Measurements from ENCODE around the gene GMCL2.

The GMCL2 gene

GRCh38 chr5:178149199-178149932 is 37.8 kb downstream of the GMCL2 start (continued):
- TF ChIP-seq ZBTB10 (tag by site-specific recombination; IDR thresholded peaks at IDR 0.05), result no peak
- no peak for TF ChIP-seq ZNF785 (tag by site-specific recombination; IDR thresholded peaks at IDR 0.05)
- TF ChIP-seq ZNF623 (tag by site-specific recombination; IDR thresholded peaks at IDR 0.05), result no peak
- no peak for TF ChIP-seq ZNF426 (tag by site-specific recombination; IDR thresholded peaks at IDR 0.05)
- TF ChIP-seq ZNF266 (tag by site-specific recombination; IDR thresholded peaks at IDR 0.05; ENCODE audit: low read depth), result no peak
- no peak for TF ChIP-seq ZNF211 (tag by site-specific recombination; IDR thresholded peaks at IDR 0.05; ENCODE audit: low read depth)
- TF ChIP-seq EGR2 (tag by site-specific recombination; IDR thresholded peaks at IDR 0.05; ENCODE audit: low read depth), result peak; percentile 55; the same call in 1 of the 2 replicates
- no peak for TF ChIP-seq ZNF394 (tag by site-specific recombination; IDR thresholded peaks at IDR 0.05; ENCODE audit: borderline replicate concordance)
- no peak for TF ChIP-seq ZNF132 (tag by site-specific recombination; IDR thresholded peaks at IDR 0.05; ENCODE audit: borderline replicate concordance)

- Histone ChIP-seq H3K27ac (ENCODE audit: extremely low read depth, low read depth, low read length) (no peak overlapping the region), H3K4me1 (ENCODE audit: control insufficient read depth, insufficient read depth, low read length) (no peaks in the 10 kb centered on the region; the same call in 1 of the 2 replicates), H3K9me3 (ENCODE audit: control insufficient read depth, insufficient read depth, low read depth, low read length) (no peaks in the 10 kb centered on the region), H3K36me3 (ENCODE audit: control insufficient read depth in 2 of 2, insufficient read depth in 1 of 2, low read length in 2 of 2) (peaks cover 32 to 94% of the 10 kb centered on the region in 2 experiments), H3K4me3 (ENCODE audit: low read depth, low read length) (no peak overlapping the region)
- POLR2A ChIA-PET, result interaction anchor here (0.5 to 1.0 kb wide), 2 partner anchors 9 to 72 kb away, joined by 3 to 4 read pairs; no protein-coding TSS in a partner anchor
- CTCF ChIA-PET, result interaction anchor here (0.7 to 13.3 kb wide), 4 partner anchors 27 to 1501 kb away, joined by 3 to 204 read pairs (median 8); partner anchors contain the start of gene HNRNPAB
- TF ChIP-seq ZNF510 (tag by site-specific recombination; IDR thresholded peaks at IDR 0.05; ENCODE audit: insufficient replicate concordance) (no peak), PRDM2 (tag by site-specific recombination; IDR thresholded peaks at IDR 0.05; ENCODE audit: borderline replicate concordance) (no peak), KLF7 (tag by site-specific recombination; IDR thresholded peaks at IDR 0.05; ENCODE audit: borderline replicate concordance) (no peak), ZNF692 (tag by site-specific recombination; IDR thresholded peaks at IDR 0.05) (no peak), KLF16 (tag by site-specific recombination; IDR thresholded peaks at IDR 0.05) (no peak), ZNF549 (tag by site-specific recombination; IDR thresholded peaks at IDR 0.05) (no peak), ZNF513 (tag by site-specific recombination; IDR thresholded peaks at IDR 0.05) (no peak), ZNF529 (tag by site-specific recombination; IDR thresholded peaks at IDR 0.05; ENCODE audit: insufficient replicate concordance) (no peak), KLF8 (tag by site-specific recombination; IDR thresholded peaks at IDR 0.05) (no peak), PBX3 (CRISPR knock-in tag; IDR thresholded peaks at IDR 0.05) (no peak), ZNF184 (tag by site-specific recombination; IDR thresholded peaks at IDR 0.05) (no peak), BCL6B (tag by site-specific recombination; IDR thresholded peaks at IDR 0.05) (no peak)
These were observed 39.8 kb downstream of the GMCL2 start for GRCh38 chr5:178147406-178147805.
